Endothelial cell of umbilical vein (primary cell): ENCODE results near the gene AKAP8. TPM values are rescaled to one million over a fixed set of nuclear protein-coding genes. Genes with fewer than 3 reads are reported as not detected.

Source experiments
- BruUV-seq: library from RNA; stranded (reverse); fragments of 400-500 nt; replicated peaks from 2 replicates; lab custom pipeline; 2021; lab: Mats Ljungman, UMichigan
- CTCF ChIA-PET: fragments of 300-600, 350-600 bp; sonication (Branson Sonifier 250); formaldehyde crosslinking; loops from one replicate; lab custom pipeline; 2021; ENCODE audit warnings: antibody characterized with exemption, inconsistent platforms; lab: Charles Lee
- POLR2A ChIA-PET: fragments of 300-600, 350-600 bp; sonication (Branson Sonifier 250); formaldehyde crosslinking; loops from one replicate; lab custom pipeline; 2021; ENCODE audit warnings: antibody characterized with exemption, inconsistent platforms; lab: Charles Lee
- DNase-seq: peaks from one replicate; pipeline ENCODE4 v3.0.0-alpha.2; 2011; ENCODE audit warnings: low read depth, low spot score
- FAIRE-seq: peaks from 2 replicates; lab custom pipeline; 2011; peaks lifted over from hg19 to GRCh38; lab: Jason Lieb, UNC
- H2AFZ ChIP-seq: 2 replicates; pipeline ENCODE4 v1.6.0; 2012; ENCODE audit warnings: low read depth, low read length, control low read depth, inconsistent platforms
- H3K27ac ChIP-seq: 2 replicates; pipeline ENCODE4 v1.5.1; 2011; ENCODE audit warnings: low read depth, mild to moderate bottlenecking, control low read depth, low read length, moderate library complexity; ENCODE audit not compliant: insufficient read depth
- H3K27me3 ChIP-seq, 2 experiments: 2 replicates each; pipeline versions ENCODE4 v1.6.0 to v1.6.1; 2011; ENCODE audit warnings: low read length in 2 of 2, mixed read lengths in 1 of 2; ENCODE audit not compliant: control insufficient read depth in 2 of 2, insufficient read depth in 2 of 2
- H3K36me3 ChIP-seq, 2 experiments: 2 replicates in 1 of 2; 3 replicates in 1 of 2; pipeline ENCODE4 v1.5.1; 2011; ENCODE audit warnings: low read length in 2 of 2, mild to moderate bottlenecking in 1 of 2, moderate library complexity in 1 of 2; ENCODE audit not compliant: control insufficient read depth in 2 of 2, insufficient read depth in 2 of 2; ENCODE audit errors: extremely low read depth in 1 of 2
- H3K4me1 ChIP-seq: 3 replicates; pipeline ENCODE4 v1.5.1; 2011; ENCODE audit warnings: mild to moderate bottlenecking, low read length; ENCODE audit not compliant: control insufficient read depth, insufficient read depth; ENCODE audit errors: extremely low read depth
- H3K4me2 ChIP-seq: 2 replicates; pipeline ENCODE4 v1.6.1; 2011; ENCODE audit warnings: low read length, control low read depth, mixed read lengths; ENCODE audit not compliant: insufficient read depth
- H3K4me3 ChIP-seq, 3 experiments: fragments of 200-600 bp in 1 of 3; sonication (generic), shearing (Covaris generic) in 1 of 3; replicated peaks in 1 of 3; 2 replicates each; pipeline ENCODE4 v1.5.1; 2011 to 2016; ENCODE audit warnings: control low read depth in 3 of 3, low read length in 3 of 3, mild to moderate bottlenecking in 2 of 3, inconsistent platforms in 1 of 3, low read depth in 1 of 3, moderate library complexity in 1 of 3; ENCODE audit not compliant: insufficient read depth in 1 of 3
- H3K79me2 ChIP-seq: 2 replicates; pipeline ENCODE4 v1.6.0; 2012; ENCODE audit warnings: low read length, inconsistent platforms; ENCODE audit not compliant: control insufficient read depth, insufficient read depth
- H3K9ac ChIP-seq: replicated peaks from 2 replicates; pipeline ENCODE3; 2011; ENCODE audit warnings: low read length, control low read depth; ENCODE audit not compliant: insufficient read depth; ENCODE audit errors: extremely low read depth
- H3K9me1 ChIP-seq: replicated peaks from 3 replicates; pipeline ENCODE4 v1.6.0; 2011; ENCODE audit warnings: mild to moderate bottlenecking, low read length; ENCODE audit not compliant: control insufficient read depth, insufficient read depth; ENCODE audit errors: extremely low read depth
- H3K9me3 ChIP-seq: replicated peaks from 2 replicates; pipeline ENCODE4 v1.5.1; 2012; ENCODE audit warnings: low read length, inconsistent platforms; ENCODE audit not compliant: control insufficient read depth, insufficient read depth
- H4K20me1 ChIP-seq: replicated peaks from 2 replicates; pipeline ENCODE3; 2011; ENCODE audit warnings: mild to moderate bottlenecking, low read length; ENCODE audit not compliant: control insufficient read depth, insufficient read depth; ENCODE audit errors: extremely low read depth
- EZH2 ChIP-seq: IDR thresholded peaks from 2 replicates; pipeline ENCODE4 v1.6.1; 2012; ENCODE audit warnings: borderline replicate concordance, low read depth, mild to moderate bottlenecking, moderate library complexity, low read length, inconsistent platforms; ENCODE audit not compliant: severe bottlenecking
- FOS ChIP-seq: IDR thresholded peaks from 2 replicates; pipeline ENCODE4 v1.6.1; 2011; ENCODE audit warnings: mild to moderate bottlenecking, low read length, moderate library complexity, borderline replicate concordance; ENCODE audit not compliant: insufficient read depth
- GATA2 ChIP-seq: IDR thresholded peaks from 2 replicates; pipeline ENCODE4 v1.7.0; 2011; ENCODE audit warnings: low read depth, mild to moderate bottlenecking, moderate library complexity, mixed read lengths, low read length; ENCODE audit not compliant: insufficient read length, insufficient read depth
- JUN ChIP-seq: IDR thresholded peaks from 2 replicates; pipeline ENCODE4 v1.6.1; 2011; ENCODE audit warnings: borderline replicate concordance, low read depth; ENCODE audit not compliant: insufficient read length, insufficient read depth
- MYC ChIP-seq: IDR thresholded peaks from one replicate; pipeline ENCODE4 v1.6.1; 2011; ENCODE audit warnings: mild to moderate bottlenecking, low read depth, low read length
- POLR2A ChIP-seq: IDR thresholded peaks from 2 replicates; pipeline ENCODE4 v1.6.1; 2012; ENCODE audit warnings: low read depth, mild to moderate bottlenecking, control low read depth, low read length
- POLR2AphosphoS5 ChIP-seq: IDR thresholded peaks from 2 replicates; pipeline ENCODE4 v1.6.1; 2012; ENCODE audit warnings: low read depth, mild to moderate bottlenecking, control low read depth, low read length, moderate library complexity; ENCODE audit not compliant: insufficient read depth
- dilution Hi-C: fragments of 300-500 bp; cut with MboI; formaldehyde crosslinking; loops from one replicate; pipeline ENCODE4 v1.15.0; 2019; ENCODE audit warnings: low sequenced_read_pairs; ENCODE audit not compliant: extremely low pct_ligation_motif_present
- intact Hi-C: fragments of 100-400 bp; cut with micrococcal nuclease; formaldehyde crosslinking; loops from one replicate; pipeline ENCODE4 v1.10.0; 2022
- polyA plus RNA-seq, 4 experiments: library from polyadenylated mRNA; depleted of rRNA in 3 of 4; stranded (reverse) in 3 of 4; unstranded in 1 of 4; fragments of >200 nt; gene quantifications; 2 replicates each; pipeline versions ENCODE4 v1.2.1 to v1.2.3, GENCODE V29; 2011 to 2012; ENCODE audit warnings: missing spikeins in 1 of 4
- total RNA-seq: library from RNA; stranded (reverse); gene quantifications from 2 replicates; pipeline ENCODE4 v1.2.3, GENCODE V29; 2021
- TF ChIP-seq, protein P1 (sequence below), 2 donors: IDR thresholded peaks; 1 replicate in 1 of 2; 2 replicates in 1 of 2; pipeline ENCODE4 v1.5.1; 2011; ENCODE audit warnings: low read length in 2 of 2, mild to moderate bottlenecking in 2 of 2, moderate library complexity in 2 of 2, control low read depth in 1 of 2, inconsistent platforms in 1 of 2, low read depth in 1 of 2; ENCODE audit not compliant: insufficient read depth in 1 of 2; ENCODE audit errors: extremely low read depth in 1 of 2
- TF ChIP-seq, protein P2 (sequence below): IDR thresholded peaks from 2 replicates; pipeline ENCODE4 v1.6.1; 2011; ENCODE audit not compliant: insufficient read depth, insufficient read length

The AKAP8 gene
- total and polyA plus RNA-seq, 2 donors (not counting 3 experiments of a cell fraction or from before 2014, with no cell fraction given): 16.4 to 44.1 TPM

DNA sequence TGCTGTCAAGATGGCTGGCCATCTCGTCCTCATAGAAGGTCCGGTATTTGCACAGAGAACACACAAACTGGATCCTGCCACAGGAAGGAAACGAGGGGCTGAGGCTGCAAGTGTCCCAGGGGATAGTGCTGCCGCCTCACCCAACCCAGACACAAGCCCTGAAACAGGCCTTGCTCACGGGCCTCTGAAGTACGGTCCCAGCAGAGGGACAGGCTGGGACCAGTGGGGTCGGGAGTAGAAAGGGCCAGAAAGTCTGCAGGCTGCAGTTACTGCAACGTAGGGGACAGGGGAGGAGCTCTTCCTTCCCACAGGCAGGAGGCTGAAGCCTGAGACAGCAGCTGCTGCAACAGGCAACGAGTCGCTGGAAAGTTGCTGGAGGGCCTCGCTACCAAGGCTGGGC lies 18.2 kb upstream of the AKAP8 start:
- TF ChIP-seq FOS (no peak), JUN (no peak), GATA2 (no peak), POLR2A (no peak), POLR2AphosphoS5 (no peak), MYC (no peak), EZH2 (no peak)
- TF ChIP-seq, protein P1, sequence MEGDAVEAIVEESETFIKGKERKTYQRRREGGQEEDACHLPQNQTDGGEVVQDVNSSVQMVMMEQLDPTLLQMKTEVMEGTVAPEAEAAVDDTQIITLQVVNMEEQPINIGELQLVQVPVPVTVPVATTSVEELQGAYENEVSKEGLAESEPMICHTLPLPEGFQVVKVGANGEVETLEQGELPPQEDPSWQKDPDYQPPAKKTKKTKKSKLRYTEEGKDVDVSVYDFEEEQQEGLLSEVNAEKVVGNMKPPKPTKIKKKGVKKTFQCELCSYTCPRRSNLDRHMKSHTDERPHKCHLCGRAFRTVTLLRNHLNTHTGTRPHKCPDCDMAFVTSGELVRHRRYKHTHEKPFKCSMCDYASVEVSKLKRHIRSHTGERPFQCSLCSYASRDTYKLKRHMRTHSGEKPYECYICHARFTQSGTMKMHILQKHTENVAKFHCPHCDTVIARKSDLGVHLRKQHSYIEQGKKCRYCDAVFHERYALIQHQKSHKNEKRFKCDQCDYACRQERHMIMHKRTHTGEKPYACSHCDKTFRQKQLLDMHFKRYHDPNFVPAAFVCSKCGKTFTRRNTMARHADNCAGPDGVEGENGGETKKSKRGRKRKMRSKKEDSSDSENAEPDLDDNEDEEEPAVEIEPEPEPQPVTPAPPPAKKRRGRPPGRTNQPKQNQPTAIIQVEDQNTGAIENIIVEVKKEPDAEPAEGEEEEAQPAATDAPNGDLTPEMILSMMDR (IDR thresholded peaks at IDR 0.05; ENCODE audit: extremely low read depth in 1 of 2, insufficient read depth in 1 of 2, low read depth in 1 of 2, low read length in 2 of 2): no peak
- TF ChIP-seq, protein P2, sequence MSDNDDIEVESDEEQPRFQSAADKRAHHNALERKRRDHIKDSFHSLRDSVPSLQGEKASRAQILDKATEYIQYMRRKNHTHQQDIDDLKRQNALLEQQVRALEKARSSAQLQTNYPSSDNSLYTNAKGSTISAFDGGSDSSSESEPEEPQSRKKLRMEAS: no peak
- Histone ChIP-seq H3K27me3 (no peaks in the 10 kb centered on the region), H3K79me2 (peaks cover 10% of the 10 kb centered on the region), H3K36me3 (peaks cover 11 to 60% of the 10 kb centered on the region in 2 experiments), H3K9me1 (no peaks in the 10 kb centered on the region), H2AFZ (no peak overlapping the region), H3K9me3 (no peaks in the 10 kb centered on the region), H3K4me2 (no peak overlapping the region), H3K4me1 (no peaks in the 10 kb centered on the region), H3K9ac (no peak overlapping the region), H4K20me1 (no peaks in the 10 kb centered on the region), H3K27ac (no peak overlapping the region), H3K4me3 (no peak overlapping the region)
- DNase-seq (no peak), FAIRE-seq (no peak)
- intact Hi-C loops: no loop called here
- POLR2A ChIA-PET: no interaction called here
- dilution Hi-C loops: no loop called here
- CTCF ChIA-PET: interaction anchor here (1.8 kb wide), 1 partner anchor 9 kb away, joined by 5 read pairs; no protein-coding TSS in a partner anchor
- no TSS peak for BruUV-seq
